GM19023 (cell line): ENCODE measurements around the gene LKAAEAR1.
"Not testable (repeated sequence)": the region's sequence is repeated elsewhere in the genome, so short reads cannot be mapped to it uniquely, and the experiment has no call there.

Experiments used
- ATAC-seq: cut with Tn5 transposase; IDR thresholded peaks from one replicate; pipeline ENCODE4 v1.9.1; 2021; ENCODE audit warnings: mild to moderate bottlenecking, moderate library complexity; ENCODE audit not compliant: unreplicated experiment

Gene LKAAEAR1

DNA sequence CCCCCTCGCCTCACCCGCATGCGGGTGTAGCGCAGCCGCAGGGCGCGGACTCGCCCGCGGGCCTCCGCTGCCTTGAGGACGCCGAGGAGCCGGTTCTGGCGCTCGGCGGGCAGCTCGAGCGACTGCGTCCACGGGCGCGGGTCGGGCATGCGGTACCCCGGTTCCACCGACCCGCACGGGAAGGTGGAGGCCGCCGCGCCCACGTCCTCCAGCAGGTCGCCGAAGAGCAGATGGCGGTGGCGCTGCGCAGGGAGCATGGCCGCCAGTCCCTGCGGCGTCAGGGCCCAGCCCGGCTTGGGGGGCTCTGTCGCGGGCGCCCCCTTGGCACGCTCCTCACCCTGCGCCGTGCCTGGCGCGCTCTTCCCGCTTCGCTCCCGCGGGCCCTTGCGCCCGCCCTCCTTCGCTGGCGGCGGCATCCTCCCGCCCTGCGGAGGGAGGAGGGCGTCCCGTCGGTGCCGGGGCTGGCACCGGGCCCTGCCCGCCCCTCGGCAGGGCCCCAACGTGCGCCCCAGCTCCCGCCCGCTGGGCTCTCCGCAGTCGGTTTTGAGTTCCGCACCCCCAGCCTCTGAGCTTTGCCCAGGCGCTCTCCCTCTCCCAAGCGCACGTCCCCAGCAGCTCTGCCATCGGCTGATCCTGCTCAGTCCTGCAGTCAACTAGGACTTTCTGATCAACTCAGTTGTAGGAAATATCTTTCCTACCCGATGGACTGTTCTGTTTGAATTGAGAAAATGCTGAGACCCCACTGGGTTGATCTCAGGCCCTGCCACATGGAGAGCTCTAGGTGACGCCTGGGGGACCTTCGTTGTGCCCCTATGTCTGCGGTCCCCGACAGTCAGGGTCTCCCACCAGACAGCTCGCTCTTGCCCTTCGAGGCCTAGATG, at the start of gene LKAAEAR1:
TSS of gene LKAAEAR1 (minus strand) at position 595 of the 881 bp plus-strand sequence. CDS start at position 416, 179 bp downstream.
- no peak for ATAC-seq

- ATAC-seq: no peak
These were observed 47.2 kb upstream of the LKAAEAR1 start for GRCh38 chr20:64131406-64131805.

DNA sequence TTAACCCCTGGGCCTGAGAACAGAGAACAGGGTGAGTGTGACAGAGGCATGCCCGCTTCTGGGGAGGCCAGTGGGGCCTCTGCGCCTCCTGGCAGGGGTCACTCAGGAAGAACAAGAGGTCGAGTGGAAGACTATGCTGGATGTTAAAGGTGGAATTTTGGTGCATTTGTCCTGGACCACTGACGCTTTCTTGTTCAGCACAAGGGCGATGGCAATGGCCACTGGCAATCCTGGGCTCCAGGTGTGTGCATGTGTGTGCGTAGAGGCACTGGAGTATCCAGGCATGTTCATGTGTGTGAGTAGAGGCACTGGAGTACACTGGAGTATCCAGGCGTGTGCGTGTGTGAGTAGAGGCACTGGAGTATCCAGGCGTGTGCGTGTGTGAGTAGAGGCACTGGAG, 46.7 kb upstream of the LKAAEAR1 start:
- no peak for ATAC-seq

DNA sequence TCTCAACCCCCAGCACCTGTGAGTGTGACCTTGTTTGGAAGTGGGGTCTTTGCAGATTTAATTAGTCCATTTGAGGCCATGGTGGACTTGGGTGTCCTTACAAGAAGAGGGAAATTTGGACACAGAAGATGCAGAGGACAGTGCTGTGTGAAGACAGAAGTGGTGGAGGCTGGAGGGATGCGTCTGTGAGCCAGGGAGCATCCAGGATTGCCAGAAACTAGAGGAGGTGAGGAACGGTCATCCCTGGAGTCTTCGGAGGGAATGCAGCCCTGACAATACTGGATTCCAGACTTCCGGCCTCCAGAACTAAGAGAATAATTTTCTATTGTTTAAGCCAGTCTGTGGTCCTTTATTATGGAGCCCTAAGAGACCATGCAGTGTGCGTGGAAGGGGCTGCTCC, 46.1 kb upstream of the LKAAEAR1 start:
- no peak for ATAC-seq

DNA sequence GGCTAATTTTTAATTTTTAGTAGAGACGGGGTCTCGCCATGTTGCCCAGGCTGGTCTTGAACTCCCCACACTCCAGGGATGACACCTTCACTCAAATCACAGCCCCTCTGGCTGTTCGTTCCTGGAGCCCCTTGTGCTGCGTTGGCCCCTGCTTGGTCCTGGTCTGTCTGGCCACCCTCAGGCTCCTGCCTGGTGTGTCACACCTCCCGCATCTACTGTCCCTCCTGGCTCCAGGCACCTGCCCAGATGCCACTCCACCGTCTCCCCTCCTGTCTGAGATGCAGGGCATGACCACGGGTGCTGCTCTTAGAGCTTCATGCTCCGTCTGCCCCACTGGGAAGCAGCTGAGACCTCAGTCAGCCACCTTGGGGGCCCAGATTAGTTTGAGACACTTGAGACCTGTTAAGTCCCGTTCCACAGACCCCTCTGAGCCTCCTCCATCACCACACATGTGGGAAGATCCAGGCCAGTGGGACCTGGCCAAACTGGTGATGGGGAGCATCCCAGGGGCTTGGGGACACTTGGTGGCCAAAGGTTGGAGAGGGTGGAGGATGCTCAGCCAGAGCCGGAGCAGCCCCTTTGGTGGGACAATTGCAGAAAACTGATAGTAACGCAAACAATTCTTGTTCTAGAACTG, 45.1 kb upstream of the LKAAEAR1 start:
- no peak for ATAC-seq

DNA sequence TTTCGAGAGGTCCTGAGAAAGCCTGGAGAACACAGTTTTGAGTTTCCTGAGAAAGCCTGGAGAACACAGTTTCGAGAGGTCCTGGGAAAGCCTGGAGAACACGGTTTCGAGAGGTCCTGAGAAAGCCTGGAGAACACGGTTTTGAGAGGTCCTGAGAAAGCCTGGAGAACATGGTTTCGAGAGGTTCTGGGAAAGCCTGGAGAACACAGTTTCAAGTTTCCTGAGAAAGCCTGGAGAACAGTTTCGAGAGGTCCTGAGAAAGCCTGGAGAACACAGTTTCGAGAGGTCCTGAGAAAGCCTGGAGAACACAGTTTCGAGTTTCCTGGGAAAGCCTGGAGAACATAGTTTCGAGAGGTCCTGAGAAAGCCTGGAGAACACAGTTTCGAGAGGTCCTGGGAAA, 39.3 kb upstream of the LKAAEAR1 start:
- ATAC-seq: not testable (repeated sequence)

- not testable (repeated sequence) for ATAC-seq
These were observed 38.7 kb upstream of the LKAAEAR1 start for GRCh38 chr20:64122927-64123326.

- ATAC-seq: no peak
These were observed 37.4 kb upstream of the LKAAEAR1 start for GRCh38 chr20:64121586-64121985.

GRCh38 chr20:64119681-64120341, 35.6 kb upstream of the LKAAEAR1 start:
- ATAC-seq: no peak

- ATAC-seq: no peak
These were observed 35.1 kb upstream of the LKAAEAR1 start for GRCh38 chr20:64119301-64119680.

DNA sequence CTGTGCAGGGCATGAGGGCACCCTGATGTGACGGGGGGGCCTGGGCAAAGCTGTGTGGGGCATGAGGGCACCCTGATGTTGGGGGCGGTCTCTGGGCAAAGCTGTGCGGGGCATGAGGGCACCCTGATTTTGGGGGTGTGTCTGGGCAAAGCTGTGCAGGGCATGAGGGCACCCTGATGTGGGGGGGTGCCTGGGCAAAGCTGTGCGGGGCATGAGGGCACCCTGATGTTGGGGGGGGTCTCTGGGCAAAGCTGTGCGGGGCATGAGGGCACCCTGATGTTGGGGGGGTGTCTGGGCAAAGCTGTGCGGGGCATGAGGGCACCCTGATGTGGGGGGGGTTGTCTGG, 33.2 kb upstream of the LKAAEAR1 start:
- not testable (repeated sequence) for ATAC-seq

- no peak for ATAC-seq
These were observed 32.6 kb upstream of the LKAAEAR1 start for GRCh38 chr20:64116541-64117431.

DNA sequence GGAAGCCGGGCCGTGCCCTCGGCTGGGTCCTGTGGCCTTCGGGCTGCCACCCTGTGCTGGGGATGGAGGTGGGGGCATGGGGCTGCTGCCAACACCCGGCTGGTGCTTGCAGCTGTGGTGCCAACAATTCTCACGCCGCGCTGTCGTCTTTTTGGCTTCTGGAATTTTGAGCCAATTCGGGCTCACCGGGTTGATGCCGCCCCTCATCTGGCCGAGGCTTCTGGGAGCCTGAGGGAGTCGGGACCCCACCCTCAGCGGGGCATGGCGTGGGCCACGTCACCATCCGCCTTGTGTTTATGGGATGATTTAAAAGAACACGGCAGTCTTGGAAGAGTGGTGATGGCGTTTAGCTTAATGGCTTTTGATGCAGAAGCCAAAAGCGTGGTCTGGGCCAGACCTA, 31.8 kb upstream of the LKAAEAR1 start:
- no peak for ATAC-seq

DNA sequence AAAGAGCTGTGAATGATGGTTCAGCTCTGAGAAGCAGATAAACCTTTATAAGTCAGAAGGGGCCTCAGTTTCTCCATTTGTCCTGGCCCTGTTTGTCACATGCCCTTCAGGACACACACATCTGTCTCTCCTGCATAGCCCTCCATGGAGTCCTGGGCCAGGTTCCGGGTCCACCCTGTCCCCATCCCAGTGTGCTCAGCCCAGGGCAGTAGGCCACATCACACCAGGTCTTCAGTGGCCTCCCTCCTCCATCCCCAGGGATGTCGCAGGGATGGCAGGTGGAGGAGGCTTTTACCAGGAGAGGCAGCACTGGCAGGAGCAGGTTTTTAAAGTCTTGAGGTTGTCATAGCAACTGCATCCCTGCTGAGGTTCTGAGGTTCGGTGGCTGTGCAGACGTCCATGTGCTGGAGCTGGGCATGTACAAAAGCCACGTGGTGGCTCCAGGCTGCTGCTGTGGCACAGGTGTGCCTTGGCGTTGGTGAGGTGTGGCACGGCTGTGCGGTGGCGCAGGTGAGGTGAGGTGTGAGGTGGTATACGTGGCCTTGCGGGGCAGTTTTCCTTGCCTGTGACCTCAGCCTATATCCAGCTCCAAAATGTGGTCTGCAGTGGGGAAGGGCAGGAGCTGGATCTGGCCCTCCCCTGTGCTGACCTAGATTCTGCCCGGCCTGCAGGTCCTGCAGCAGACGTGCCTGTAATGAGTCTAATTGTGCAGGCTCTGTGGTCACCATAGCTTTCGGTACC, 31.1 kb upstream of the LKAAEAR1 start:
- no peak for ATAC-seq

- ATAC-seq: no peak
These were observed 30.3 kb upstream of the LKAAEAR1 start for GRCh38 chr20:64114356-64114971.

DNA sequence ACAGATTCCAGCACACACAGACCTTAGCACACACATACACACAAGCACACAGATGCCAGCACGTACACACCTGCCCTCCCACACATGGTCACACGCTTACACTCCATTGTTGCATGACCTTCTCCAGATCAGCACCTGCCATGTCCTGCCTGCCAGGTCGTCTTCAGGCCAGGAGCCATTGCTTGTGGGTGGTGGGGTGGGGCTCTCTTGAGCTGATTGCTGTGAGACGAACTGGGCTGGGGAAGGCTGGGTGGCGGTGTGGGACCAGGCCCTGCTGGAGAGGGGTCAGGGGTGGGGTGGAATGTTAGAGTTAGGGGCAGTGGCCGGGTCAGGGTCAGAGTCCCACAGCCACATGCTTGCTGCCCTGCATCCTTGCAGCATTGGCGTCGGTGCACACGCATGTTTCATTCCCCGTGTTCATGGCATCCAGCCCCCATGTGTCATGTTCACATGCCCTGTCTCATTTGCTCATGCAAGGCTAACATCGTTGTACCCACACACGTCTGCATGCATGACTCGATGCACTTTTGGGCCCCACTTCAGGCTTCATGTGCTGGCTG, 29.7 kb upstream of the LKAAEAR1 start:
- no peak for ATAC-seq

GRCh38 chr20:64113444-64113775, 29.2 kb upstream of the LKAAEAR1 start:
- ATAC-seq: no peak

GRCh38 chr20:64112691-64113443, 28.7 kb upstream of the LKAAEAR1 start:
- no peak for ATAC-seq
